Activated CD4-positive, alpha-beta T cell treated with anti-CD3 and anti-CD28 coated beads for 24 hours (primary cell): Measurements from ENCODE around the gene SREK1.
"Not testable (repeated sequence)": the region's sequence is repeated elsewhere in the genome, so short reads cannot be mapped to it uniquely, and the experiment has no call there.

Experiments
- DNase-seq, 2 donors: peaks; one replicate each; pipeline ENCODE4 v3.0.0-alpha.2; 2020; ENCODE audit warnings: low read depth in 2 of 2

Gene SREK1, protein sequence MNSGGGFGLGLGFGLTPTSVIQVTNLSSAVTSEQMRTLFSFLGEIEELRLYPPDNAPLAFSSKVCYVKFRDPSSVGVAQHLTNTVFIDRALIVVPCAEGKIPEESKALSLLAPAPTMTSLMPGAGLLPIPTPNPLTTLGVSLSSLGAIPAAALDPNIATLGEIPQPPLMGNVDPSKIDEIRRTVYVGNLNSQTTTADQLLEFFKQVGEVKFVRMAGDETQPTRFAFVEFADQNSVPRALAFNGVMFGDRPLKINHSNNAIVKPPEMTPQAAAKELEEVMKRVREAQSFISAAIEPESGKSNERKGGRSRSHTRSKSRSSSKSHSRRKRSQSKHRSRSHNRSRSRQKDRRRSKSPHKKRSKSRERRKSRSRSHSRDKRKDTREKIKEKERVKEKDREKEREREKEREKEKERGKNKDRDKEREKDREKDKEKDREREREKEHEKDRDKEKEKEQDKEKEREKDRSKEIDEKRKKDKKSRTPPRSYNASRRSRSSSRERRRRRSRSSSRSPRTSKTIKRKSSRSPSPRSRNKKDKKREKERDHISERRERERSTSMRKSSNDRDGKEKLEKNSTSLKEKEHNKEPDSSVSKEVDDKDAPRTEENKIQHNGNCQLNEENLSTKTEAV

DNA sequence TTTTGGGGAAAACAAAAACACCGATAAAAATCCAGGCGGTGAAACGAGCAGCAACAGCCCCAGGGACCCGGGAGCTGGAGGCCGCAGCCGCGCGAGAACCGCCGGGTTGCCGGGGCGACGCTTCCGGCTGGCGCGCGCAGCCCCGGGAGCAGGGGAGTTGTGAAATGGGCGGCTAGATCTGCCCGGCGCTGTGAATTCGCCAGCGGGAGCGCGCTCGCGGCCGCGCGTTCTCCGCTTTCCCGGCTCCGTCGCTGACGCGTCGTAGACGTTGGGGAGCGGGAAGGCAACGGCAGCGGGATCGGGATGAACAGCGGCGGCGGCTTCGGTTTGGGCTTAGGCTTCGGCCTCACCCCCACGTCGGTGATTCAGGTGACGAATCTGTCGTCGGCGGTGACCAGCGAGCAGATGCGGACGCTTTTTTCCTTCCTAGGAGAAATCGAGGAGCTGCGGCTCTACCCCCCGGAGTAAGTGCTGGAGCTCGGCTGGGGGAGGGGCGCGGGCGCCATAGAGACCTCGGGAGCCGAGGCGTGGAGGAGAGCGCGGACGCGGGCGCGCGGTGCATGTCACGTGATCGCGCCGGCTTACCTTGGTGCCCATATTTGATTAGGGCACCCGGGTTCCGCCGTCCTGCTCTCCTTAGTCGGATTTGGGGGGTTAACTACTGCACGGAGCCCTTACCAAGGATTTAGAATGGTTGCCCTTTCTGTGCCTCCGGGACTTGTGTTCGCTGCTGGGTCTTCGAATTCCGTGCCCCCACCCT, at the start of gene SREK1:
TSS of gene SREK1 (plus strand) at position 227 of the 760 bp plus-strand sequence. CDS start at position 304, 77 bp downstream.
- DNase-seq: peak; percentile 81 to 89

DNA sequence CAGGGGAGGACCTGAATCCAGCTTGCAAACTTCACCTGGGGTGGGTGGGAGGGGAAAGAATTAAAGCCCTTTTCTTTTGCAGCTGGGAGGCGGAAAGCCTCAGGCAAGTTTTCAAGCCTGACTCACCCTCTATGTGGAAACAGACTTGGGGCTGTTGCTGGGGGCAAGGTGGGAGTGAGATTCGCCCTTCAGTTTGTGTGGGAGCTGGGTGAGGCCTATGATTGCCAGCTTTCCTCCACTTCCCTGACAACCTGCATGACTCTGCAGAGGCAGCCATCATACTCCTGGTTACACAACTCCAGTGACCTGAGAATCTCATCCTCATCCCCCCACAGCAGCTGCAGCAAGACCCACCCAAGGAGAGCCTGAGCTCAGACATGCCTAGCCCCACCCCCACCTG, 43.2 kb upstream of the SREK1 start:
- DNase-seq: no peak

DNA sequence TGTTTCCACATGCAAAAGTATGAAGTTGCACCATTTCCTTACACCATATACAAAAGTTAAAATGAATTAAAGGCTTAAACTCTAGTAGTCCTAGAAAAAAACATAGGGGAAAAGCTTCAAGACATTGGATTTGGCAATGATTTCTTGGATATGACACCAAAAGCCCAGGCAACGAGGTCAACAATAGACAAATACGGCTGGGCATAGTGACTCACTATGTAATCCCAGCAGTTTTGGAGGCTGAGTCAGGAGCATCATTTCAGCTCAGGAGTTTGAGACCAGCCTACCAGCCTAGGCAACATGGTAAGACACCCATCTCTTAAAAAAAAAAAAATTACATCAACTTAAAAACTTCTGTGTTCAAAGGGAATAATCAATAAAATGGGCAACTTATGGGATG, 30.9 kb upstream of the SREK1 start:
- no peak for DNase-seq

DNA sequence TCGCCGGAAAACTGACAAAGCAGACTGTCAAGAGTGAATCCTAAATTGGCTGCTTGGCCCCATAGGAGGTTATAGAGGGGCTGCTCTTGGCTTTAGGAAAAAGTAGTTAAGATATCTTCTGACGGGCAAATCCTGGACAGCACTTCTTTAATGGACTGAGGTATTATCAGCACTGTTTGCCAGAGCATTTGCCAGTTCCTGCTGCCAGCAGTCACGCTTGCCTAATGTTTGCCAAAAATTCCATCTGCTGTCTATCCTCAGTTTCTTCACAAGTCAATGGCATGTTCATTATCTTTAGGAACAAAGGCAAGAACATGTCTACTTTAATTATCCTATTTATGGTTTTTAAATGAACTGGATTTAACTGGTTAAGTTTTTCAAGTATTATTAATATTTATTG, 25.8 kb upstream of the SREK1 start:
- no peak for DNase-seq

DNA sequence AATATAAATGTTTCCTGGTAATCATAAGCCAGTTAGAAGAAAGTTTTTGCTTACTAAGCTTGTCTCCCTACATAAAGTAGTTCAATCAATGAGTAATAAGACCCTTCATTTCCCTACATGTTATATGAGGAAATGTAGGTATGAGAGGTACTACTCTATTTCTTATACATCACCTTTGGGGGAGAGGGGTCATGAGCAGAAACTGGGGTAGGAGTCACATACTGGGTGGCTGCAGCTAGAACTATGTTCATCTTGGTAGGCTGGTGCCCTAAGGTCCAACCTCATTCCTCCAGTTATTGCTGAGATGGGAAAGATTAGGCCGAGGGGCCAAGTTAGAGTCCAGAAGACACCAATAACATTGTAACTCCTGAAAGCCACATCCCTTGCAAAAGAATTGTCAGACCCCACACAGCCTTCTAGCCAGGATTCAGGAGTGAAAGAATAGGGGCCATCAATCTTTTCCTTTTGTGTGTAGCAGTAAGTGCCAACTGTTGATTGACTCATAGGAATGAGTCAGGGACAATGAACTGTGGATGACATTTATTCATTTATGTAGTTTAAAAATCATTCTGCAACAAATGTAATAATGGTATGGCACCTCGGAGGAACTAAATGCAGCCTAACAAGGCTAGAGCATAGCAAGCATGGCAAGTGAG, 21.6 kb upstream of the SREK1 start:
- no peak for DNase-seq

DNA sequence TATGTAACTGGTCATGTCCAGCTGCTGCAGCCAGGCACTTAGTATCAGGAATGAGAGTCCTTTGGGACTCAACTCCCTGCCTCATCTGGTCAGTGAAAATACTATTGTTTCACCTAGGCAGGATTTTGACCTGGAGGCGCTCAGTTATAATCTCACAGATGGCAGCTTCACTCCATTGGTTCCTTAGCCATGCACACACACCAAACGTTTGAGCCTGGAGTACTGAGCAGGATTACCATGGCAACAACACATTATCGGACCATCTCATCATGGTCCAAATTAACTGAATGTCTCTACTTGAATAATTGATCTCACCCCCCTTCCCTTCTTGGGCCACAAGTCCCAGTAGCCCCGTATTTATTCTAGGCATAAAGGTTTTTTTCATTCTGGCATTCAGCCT, 15.0 kb upstream of the SREK1 start:
- DNase-seq: no peak

DNA sequence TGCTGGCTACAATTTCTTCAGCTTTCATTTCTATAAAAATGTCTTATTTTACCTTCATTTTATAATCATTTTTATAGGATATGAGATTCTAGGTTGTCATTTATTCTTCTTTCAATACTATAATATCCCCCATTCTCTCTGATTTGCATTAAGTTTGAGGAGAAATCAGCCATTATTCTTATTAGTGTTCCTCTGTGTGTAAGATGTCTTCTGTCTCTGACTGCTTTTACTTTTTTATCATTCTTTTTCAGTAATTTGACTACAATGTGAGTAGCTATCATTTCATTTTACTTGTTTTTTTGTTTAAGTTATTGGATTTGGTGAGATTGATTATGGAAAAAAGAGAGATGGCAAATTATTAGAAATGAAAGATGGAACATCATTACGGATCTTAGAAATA, 13.6 kb upstream of the SREK1 start:
- no peak for DNase-seq

DNA sequence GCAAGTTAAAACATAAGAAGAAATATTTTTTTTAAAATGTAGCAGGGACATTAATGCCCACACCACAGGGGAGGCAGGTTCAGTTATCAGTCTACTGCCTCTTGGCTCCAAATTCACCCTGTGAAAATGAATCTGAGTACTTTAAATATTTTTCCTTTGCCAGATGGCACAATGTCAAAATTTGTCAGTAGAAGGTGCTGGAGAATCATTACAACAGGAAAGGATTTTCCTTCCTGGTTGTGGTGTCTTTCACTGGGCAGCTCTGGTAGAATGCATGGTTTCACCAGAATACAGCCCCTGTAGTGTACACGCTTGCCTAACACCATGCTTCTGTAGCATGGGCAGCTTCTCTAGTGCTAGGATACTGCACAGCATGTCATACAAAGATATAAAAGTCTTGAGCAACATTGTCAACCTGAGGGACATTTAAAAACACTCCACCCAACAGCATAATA, 9.7 kb upstream of the SREK1 start:
- DNase-seq: no peak

DNA sequence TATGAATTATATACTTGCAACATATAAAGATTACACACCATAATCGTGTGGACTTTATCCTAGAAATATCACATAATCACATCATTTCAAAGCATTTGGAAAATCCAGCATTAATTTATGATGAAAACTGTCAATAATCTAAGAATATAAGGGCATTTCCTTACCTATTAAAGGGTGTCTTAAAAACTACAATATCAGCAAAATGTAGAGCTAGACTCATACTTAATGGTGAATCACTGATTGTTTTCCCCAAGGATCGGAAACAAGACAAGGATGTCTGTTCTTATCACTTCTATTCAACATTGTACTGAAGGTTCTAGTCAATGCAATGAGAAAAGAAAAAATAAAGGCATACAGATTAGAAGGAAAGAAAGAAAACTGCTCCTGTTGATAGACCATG, 8.0 kb upstream of the SREK1 start:
- DNase-seq: no peak

DNA sequence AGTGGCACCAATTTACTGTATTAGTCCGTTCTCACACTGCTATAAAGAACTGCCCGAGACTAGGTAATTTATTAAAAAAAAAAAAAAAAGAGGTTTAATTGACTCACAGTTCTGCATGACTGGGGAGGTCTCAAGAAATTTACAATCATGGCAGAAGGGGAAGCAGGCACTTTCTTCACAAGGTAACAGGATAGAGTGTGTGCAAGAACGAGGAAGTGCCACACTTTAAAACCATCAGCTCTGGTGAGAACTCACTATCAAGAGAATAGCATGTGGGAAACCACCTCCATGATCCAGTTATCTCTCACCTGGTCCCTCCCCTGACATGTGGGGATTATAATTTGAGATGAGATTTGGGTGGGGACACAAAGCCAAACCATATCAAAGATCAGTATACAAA, 7.2 kb upstream of the SREK1 start:
- DNase-seq: not testable (repeated sequence)

DNA sequence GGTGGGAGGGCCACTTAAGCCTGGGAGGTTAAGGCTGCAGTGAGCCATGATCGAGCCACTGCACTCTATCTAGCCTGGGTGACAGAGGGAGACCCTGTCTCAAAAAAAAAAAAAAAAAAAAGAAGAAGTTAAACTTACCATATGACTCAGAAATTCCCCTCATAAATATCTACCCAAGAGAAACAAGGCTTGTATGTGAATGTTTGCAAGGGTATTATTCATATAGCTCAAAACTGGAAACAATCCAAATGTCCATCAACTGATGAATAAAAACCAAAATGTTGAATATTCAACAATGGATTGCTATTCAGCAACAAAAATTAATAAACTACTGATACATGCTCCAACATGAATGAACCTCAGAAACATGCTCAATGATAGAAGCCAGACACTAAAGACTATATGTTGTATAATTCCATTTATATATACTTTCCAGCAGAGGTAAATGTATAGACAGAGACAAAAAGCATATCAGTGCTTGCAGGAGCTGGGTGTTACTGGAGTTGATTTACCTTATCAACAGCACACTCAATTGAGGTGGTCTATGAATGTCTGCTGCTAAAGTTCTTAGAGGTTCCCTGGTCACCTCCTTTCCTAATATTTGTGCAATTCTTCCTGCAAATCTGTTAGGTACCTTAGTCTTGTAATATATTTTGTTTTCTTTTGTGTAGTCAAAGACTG, 5.3 kb upstream of the SREK1 start:
- DNase-seq: no peak

DNA sequence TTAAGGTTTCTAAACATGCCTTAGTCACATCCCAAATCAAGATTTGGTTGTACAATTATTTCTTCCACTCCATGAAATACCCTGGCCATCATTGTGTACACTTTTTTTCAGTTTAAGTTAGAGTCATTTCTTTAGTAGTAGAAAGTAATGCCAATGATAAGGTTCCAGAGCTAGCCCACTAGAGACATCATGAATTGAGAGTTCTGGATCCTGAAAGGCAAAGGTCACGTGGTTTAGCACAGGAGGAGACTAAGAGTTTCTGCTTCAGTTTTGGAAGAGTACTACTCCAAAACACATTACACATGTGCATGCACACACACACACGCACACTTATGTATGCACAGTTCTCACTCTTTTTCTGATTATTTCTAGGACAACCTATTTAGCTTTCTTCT, 4.8 kb upstream of the SREK1 start:
- no peak for DNase-seq

DNA sequence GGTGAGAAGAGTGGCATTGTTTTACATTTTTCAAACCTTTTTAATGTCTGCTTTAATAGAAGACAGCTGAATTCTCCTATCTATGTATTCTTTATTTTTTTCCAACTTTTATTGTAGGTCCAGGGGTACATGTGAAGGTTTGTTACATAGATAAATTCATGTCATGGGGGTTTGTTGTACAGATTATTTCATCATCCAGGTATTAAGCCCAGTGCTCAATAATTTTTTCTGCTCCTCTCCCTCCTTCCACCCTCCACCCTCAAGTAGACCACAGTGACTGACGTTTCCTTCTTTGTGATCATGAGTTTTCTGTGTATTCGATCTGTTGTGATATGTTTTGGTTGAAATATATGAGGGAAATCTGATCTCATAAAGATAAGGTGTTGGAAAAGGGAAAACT, 1.7 kb upstream of the SREK1 start:
- no peak for DNase-seq

DNA sequence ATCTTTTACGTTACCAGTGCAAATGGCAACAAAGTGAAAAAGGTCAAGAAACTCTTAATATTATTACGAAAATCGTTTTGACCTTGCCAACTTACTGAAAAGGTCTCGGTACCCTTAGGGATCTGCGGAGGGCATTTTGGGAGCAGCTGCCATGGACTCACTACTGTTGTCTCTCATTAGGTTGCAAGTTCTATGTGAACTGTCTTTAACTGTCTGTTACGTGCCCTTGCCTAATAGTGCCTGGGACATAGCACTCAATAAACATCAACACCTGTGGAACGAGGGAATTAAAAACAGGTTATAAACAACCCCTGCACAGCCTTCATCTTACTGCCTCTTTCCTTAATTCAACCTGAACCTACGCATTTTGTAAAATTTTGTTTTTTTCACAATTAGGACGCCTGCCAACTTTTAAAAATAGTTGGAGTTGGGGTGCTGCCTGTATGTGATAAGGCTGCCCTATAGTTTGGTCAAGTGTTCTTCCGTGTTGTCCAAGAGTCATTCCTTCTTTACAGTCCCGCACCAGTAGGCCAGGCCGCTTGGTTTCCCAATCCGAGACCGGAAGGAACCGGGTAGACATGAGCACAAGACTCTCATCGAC, 527 bp upstream of the SREK1 start:
- no peak for DNase-seq

DNA sequence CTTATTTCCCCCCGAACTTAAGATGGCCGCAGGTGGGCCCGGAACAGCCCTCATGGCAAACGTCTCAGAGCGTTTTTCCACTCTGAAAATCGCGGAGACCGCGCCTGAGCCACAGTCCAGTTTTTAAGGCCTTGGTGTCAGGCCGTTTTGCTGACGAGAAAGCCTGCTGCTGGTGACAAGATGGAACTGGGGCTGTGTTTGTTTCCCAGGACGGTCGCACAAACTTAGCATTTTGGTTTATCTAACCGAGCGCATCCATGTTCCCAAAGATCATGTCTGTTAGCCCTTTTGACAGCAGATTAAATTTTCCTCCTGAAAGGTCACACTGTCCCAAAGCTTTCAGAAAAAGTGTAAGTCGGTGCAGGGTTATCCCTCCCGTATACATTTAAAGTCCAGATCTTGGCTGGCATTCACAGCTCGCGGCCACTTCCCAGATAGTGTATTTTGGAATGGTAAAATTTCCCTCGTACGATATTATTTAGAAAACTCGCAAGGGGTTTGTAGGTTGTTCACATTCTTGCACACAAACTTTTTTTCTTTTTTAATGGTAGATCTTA, 812 bp downstream of the SREK1 start:
- no peak for DNase-seq

DNA sequence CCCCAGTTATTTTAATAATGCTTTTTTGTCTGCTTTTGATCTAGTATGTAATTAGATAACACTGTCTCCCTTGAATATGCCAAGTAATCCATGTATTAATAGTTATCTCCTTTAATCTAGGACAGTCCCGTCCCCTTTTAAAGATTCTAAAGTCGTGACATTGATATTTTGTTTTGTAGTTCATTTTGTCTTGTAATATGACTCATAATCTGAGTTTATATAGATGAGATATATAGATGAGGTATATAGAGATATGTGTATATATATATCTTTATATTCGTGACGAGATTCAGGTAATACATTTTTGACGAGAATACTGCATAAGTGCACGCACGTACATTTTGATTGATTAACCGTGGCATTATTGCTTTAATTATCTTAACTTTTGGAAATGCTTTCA, 1.6 kb downstream of the SREK1 start:
- no peak for DNase-seq

DNA sequence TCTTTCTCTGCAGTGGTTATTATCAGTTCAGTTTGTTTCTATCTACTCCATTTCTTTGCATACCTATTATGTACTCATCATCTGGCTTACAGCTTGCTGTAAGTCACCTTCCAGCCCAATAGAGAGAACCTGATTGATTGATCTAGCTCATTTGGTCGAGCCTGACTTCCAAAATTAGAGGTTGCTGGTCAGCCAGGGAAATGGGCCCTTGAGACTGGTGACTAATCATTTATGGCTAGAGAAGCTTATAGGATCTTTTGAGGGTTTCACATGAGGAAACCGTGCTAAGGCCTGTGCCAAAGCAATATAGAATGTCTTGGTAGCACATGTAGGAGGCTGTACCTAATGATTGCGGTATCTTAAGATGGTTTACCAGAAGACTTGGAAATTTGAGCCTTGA, 5.8 kb downstream of the SREK1 start:
- no peak for DNase-seq

DNA sequence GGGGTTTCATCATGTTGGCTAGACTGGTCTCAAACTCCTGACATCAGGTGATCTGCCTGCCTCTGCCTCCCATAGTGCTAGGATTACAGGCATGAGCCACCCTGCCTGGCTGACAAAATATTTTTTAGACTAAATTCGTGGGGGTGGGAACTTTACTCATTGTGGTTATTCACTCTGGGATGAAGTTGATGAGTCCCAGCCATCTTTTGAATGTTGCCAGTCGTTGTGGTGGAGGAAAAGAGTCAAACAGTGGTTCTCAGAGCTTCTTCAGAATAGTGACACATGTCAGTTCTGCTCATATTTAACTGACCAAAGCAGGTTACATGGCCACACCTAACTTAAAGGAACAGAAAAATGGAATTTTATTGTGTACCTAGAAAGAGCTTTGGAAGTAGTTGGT, 6.9 kb downstream of the SREK1 start:
- DNase-seq: no peak

DNA sequence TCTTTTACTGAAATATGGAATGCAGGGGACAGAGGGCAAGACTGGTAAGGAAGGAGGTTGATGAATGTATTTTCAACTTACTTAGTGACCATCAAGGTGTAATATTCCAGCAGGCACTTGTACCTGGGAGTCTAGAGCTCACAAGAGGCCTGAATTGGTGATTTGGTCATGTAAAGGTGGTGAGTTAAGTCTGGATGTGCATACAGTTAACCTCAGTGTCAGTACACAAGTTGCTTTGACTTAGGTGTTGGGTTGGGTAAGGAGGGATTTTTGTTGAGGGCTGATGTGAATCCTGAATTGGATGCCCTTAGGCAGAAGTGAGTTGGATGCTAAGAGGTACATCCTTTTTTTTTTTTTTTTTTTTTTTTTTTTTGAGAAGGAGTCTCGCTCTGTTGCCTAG, 7.4 kb downstream of the SREK1 start:
- DNase-seq: no peak

DNA sequence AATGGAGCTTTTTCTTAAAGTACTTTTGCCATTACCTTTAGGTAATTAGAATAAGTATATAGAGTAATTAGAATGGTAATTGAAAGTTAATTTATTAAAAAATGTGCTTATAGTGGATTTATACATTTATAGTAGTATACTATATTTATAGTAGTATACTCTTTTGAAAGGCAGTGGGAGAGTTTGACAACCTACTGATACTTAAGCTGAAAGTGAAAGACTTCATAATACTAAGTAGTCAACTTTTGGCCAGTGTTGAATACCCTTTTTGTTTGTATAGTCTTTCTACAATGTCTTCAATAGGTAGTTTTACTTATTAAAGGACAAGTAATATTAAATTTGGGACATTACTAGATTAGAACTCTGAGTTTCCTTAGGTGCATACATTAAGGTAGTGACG, 12.9 kb downstream of the SREK1 start:
- no peak for DNase-seq

DNA sequence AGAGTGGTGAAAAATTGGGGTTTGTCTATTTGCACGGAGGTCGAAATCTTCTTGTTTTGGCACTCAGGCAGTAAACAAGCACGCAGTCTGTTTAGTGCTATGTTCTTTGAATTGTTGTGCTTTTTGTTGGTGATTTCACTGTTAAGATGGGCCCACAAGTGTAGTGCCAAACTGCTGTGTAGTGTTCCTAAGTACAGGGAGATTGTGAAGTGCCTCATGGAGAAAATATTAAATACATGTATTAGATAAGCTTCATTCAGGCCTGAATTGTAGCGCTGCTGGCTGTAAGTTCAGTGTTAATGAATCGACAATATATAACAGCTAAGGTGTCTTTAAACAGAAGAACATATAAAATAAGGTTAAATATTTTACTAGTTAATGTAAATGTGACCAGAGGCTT, 17.3 kb downstream of the SREK1 start:
- DNase-seq: no peak
